Astrocyte (in vitro differentiated cells and primary cell): Measurements from ENCODE around the gene ZNF587. TPM values are rescaled to one million over a fixed set of nuclear protein-coding genes. Genes with fewer than 3 reads are reported as not detected.

ENCODE experiments used
- DNase-seq: peaks from one replicate; pipeline ENCODE4 v3.0.0-alpha.2; 2010; ENCODE audit warnings: low read depth
- FAIRE-seq: peaks from 2 replicates; lab custom pipeline; 2011; peaks lifted over from hg19 to GRCh38; lab: Jason Lieb, UNC
- H2AFZ ChIP-seq: 2 replicates; pipeline ENCODE4 v1.6.0; 2012; ENCODE audit warnings: low read depth, low read length, inconsistent platforms
- H3K27ac ChIP-seq: 2 replicates; pipeline ENCODE4 v1.5.1; 2011; ENCODE audit warnings: low read depth, low read length, inconsistent platforms
- H3K27me3 ChIP-seq: 2 replicates; pipeline ENCODE4 v1.6.0; 2011; ENCODE audit warnings: low read length, inconsistent platforms; ENCODE audit not compliant: insufficient read depth
- H3K36me3 ChIP-seq: 2 replicates; pipeline ENCODE4 v1.5.1; 2011; ENCODE audit warnings: low read length, inconsistent platforms; ENCODE audit not compliant: insufficient read depth
- H3K4me1 ChIP-seq: 2 replicates; pipeline ENCODE4 v1.5.1; 2011; ENCODE audit warnings: low read length, inconsistent platforms; ENCODE audit not compliant: insufficient read depth
- H3K4me2 ChIP-seq: 2 replicates; pipeline ENCODE4 v1.6.0; 2012; ENCODE audit warnings: low read length, inconsistent platforms
- H3K4me3 ChIP-seq: 2 replicates; pipeline ENCODE4 v1.5.1; 2011; ENCODE audit warnings: low read depth, mild to moderate bottlenecking, low read length, inconsistent platforms; ENCODE audit not compliant: insufficient read depth
- H3K79me2 ChIP-seq: 2 replicates; pipeline ENCODE4 v1.6.0; 2012; ENCODE audit warnings: mild to moderate bottlenecking, low read length, inconsistent platforms; ENCODE audit not compliant: insufficient read depth
- H3K9ac ChIP-seq: 2 replicates; pipeline ENCODE4 v1.6.0; 2012; ENCODE audit warnings: mild to moderate bottlenecking, low read length, inconsistent platforms
- H3K9me3 ChIP-seq: 2 replicates; pipeline ENCODE4 v1.5.1; 2012; ENCODE audit warnings: low read depth, mild to moderate bottlenecking, low read length, inconsistent platforms; ENCODE audit not compliant: insufficient read depth
- H4K20me1 ChIP-seq: 2 replicates; pipeline ENCODE4 v1.6.0; 2012; ENCODE audit warnings: low read length, inconsistent platforms; ENCODE audit not compliant: insufficient read depth
- H3K27ac Mint-ChIP-seq: one replicate; pipeline ENCODE4 v1.8.0; 2021; ENCODE audit warnings: mild to moderate bottlenecking, mixed read lengths; ENCODE audit not compliant: unreplicated experiment
- H3K27me3 Mint-ChIP-seq: one replicate; pipeline ENCODE4 v1.8.0; 2021; ENCODE audit warnings: low read depth, mixed read lengths; ENCODE audit not compliant: unreplicated experiment
- H3K36me3 Mint-ChIP-seq: one replicate; pipeline ENCODE4 v1.8.0; 2021; ENCODE audit warnings: low read depth, mixed read lengths; ENCODE audit not compliant: unreplicated experiment
- H3K4me1 Mint-ChIP-seq: one replicate; pipeline ENCODE4 v1.8.0; 2021; ENCODE audit warnings: low read depth, mixed read lengths; ENCODE audit not compliant: unreplicated experiment
- H3K4me3 Mint-ChIP-seq: one replicate; pipeline ENCODE4 v1.8.0; 2021; ENCODE audit warnings: mild to moderate bottlenecking, moderate library complexity, mixed read lengths; ENCODE audit not compliant: unreplicated experiment
- H3K9me3 Mint-ChIP-seq: one replicate; pipeline ENCODE4 v1.8.0; 2021; ENCODE audit warnings: mild to moderate bottlenecking, mixed read lengths; ENCODE audit not compliant: unreplicated experiment
- CTCF ChIP-seq: IDR thresholded peaks from 2 replicates; pipeline ENCODE4 v1.5.1; 2011; ENCODE audit warnings: low read depth, mild to moderate bottlenecking, inconsistent platforms, low read length, moderate library complexity; ENCODE audit not compliant: insufficient read depth
- EZH2 ChIP-seq: IDR thresholded peaks from 2 replicates; pipeline ENCODE4 v1.6.1; 2012; ENCODE audit warnings: mild to moderate bottlenecking, low read length, inconsistent platforms; ENCODE audit not compliant: insufficient read depth
- total RNA-seq: library from RNA; stranded (reverse); gene quantifications from 2 replicates; pipeline ENCODE4 v1.2.1, GENCODE V29; 2021

ZNF587 gene
- total RNA-seq, 1 donor from 2014 or later = 37.4 TPM

DNA sequence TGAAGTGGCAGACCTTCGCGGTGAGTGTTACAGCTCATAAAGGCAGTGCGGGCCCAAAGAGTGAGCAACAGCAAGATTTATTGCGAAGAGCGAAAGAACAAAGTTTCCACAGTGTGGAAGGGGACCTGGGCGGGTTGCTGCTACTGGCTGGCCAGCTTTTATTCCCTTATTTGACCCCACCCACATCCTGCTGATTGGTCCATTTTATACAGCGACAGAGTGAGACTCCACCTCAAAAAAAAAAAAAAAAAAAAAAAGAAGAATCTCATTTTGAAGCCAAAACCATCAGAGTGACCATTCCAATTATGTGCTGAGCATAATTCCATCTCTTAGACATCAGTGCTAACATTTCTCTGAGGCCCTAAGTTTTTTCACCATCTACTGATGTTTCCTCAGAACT is 33.0 kb upstream of the ZNF587 start:
- peaks cover 9% of the 10 kb centered on the region for H3K36me3 Mint-ChIP-seq
- FAIRE-seq = no peak
- Histone ChIP-seq H2AFZ (no peak overlapping the region), H3K27ac (no peak overlapping the region), H3K4me3 (no peak overlapping the region), H3K79me2 (peaks cover 41% of the 10 kb centered on the region), H4K20me1 (peaks cover 7% of the 10 kb centered on the region), H3K36me3 (peaks cover 2% of the 10 kb centered on the region), H3K27me3 (no peaks in the 10 kb centered on the region), H3K9me3 (no peaks in the 10 kb centered on the region), H3K4me2 (no peak overlapping the region), H3K4me1 (peaks cover 8% of the 10 kb centered on the region), H3K9ac (no peak overlapping the region)
- H3K27me3 Mint-ChIP-seq = no peaks in the 10 kb centered on the region
- H3K27ac Mint-ChIP-seq = peak overlapping the region; percentile 55
- TF ChIP-seq CTCF (no peak), EZH2 (no peak)
- peaks cover 21% of the 10 kb centered on the region for H3K4me1 Mint-ChIP-seq
- H3K4me3 Mint-ChIP-seq = no peak overlapping the region
- no peaks in the 10 kb centered on the region for H3K9me3 Mint-ChIP-seq
- DNase-seq = no peak

GRCh38 chr19:57817976-57818375 is 31.7 kb upstream of the ZNF587 start:
- peaks cover 8% of the 10 kb centered on the region for H3K4me1 ChIP-seq
- H3K4me2 ChIP-seq = no peak overlapping the region
- no peaks in the 10 kb centered on the region for H3K27me3 Mint-ChIP-seq
- H3K4me3 Mint-ChIP-seq = peak overlapping the region; percentile 98
- no peak overlapping the region for H3K9ac ChIP-seq
- no peak overlapping the region for H3K4me3 ChIP-seq
- peaks cover 3% of the 10 kb centered on the region for H3K36me3 ChIP-seq
- H3K27ac ChIP-seq = no peak overlapping the region
- TF ChIP-seq CTCF (no peak), EZH2 (no peak)
- H3K27me3 ChIP-seq = no peaks in the 10 kb centered on the region
- H3K9me3 ChIP-seq = no peaks in the 10 kb centered on the region
- peak overlapping the region; percentile 54 for H3K27ac Mint-ChIP-seq
- peaks cover 47% of the 10 kb centered on the region for H3K79me2 ChIP-seq
- H3K4me1 Mint-ChIP-seq = peaks cover 21% of the 10 kb centered on the region
- H4K20me1 ChIP-seq = peaks cover 16% of the 10 kb centered on the region
- no peak for FAIRE-seq
- no peak overlapping the region for H2AFZ ChIP-seq
- no peak for DNase-seq
- H3K36me3 Mint-ChIP-seq = peaks cover 8% of the 10 kb centered on the region
- H3K9me3 Mint-ChIP-seq = no peaks in the 10 kb centered on the region

- H3K9ac ChIP-seq = no peak overlapping the region
- FAIRE-seq (no peak), DNase-seq (no peak)
- no peak overlapping the region for H2AFZ ChIP-seq
- H3K36me3 ChIP-seq = peaks cover 3% of the 10 kb centered on the region
- Mint-ChIP-seq H3K27ac (peak overlapping the region; percentile 54), H3K4me3 (peak overlapping the region; percentile 98), H3K9me3 (no peaks in the 10 kb centered on the region), H3K4me1 (peaks cover 19% of the 10 kb centered on the region), H3K36me3 (peaks cover 9% of the 10 kb centered on the region), H3K27me3 (no peaks in the 10 kb centered on the region)
- no peak overlapping the region for H3K4me3 ChIP-seq
- H3K4me1 ChIP-seq = peaks cover 8% of the 10 kb centered on the region
- TF ChIP-seq CTCF = no peak
- TF ChIP-seq EZH2 = no peak
- H3K4me2 ChIP-seq = no peak overlapping the region
- H3K9me3 ChIP-seq = no peaks in the 10 kb centered on the region
- H3K27me3 ChIP-seq = no peaks in the 10 kb centered on the region
- H4K20me1 ChIP-seq = peaks cover 20% of the 10 kb centered on the region
- no peak overlapping the region for H3K27ac ChIP-seq
- H3K79me2 ChIP-seq = peaks cover 49% of the 10 kb centered on the region
Measured at GRCh38 chr19:57818378-57818777, 31.3 kb upstream of the ZNF587 start.
